ENCODE results near the gene KLHDC10.
A peak's percentile ranks its signal among the peaks of the same experiment; 100 is the strongest.
"Not testable (repeated sequence)": the region's sequence is repeated elsewhere in the genome, so short reads cannot be mapped to it uniquely, and the experiment has no call there.

Gene KLHDC10

DNA sequence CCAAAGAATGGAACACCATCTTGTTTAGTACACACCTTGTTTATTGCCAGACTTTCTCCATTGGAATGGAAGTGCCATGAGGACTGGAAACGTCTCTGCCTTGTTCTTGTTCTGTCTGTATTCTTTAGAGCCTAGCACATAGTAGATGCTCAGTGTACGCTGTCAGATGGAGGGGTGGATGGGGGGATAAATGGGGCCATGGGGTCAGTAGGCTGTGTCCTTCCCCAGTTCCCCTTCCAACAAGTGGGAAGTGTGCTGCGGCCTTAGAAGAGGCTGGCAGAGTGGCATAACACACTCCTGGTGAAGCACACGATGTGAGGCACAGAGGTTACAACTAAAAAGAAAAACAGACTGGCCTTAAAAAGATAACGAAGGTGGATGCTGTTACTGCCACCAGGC is 73.0 kb downstream of the KLHDC10 start:
- DNase-seq, result no peak

DNA sequence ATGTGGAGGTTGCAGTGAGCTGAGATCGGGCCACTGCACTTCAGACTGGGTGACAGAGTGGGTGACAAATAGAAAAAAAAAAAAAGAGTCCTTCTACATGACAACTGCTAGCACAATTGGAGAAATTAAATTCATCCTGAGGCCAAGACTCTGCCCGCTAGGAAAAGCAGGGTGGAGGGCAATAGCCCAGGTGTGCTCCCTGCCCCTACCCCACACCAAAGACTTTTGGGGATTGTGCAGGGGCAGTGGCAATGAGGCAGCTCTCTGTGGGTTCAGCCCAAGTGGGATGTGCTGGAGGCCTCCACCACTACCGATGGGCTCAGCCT is 73.6 kb downstream of the KLHDC10 start:
- DNase-seq, result no peak

DNA sequence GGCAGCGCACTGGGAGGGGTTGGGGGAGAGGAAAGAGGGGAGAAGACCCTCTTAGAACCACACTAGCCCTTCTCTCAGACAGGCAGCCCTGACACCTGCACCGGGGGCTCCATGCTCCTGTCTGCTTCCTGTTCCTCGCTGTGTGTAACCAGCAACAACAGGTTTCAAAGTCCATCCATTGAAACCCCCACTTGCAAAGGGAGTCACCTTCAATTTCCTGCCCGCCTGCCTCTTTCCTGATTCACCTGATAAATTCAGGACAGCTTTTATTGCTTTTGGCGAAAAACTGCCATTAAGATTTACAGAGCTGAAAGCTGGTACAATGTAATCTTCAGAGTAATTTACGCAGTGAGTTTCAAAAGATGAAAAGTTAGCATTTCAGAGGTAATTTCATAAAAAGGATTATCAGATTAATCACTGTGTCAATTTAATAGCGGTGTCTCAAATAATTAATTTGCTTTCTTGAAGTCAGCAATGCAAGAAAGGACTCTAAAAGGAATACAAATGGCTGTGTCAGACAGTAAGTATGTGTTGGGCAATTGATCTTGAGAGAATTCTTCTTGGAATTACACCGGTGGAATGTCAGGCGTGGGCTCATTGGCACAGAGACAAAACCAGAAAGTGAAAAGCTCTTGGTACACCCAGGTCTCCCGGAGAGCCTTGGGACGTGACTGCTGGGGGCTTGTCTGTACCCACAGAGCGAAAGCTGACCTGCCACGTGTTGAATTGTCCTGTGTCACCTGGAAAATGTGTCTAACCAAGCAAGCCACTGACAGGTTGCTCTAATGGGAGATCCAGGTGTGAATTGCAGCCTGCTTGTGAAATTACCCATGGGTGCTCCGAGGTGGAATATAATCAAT is 74.2 kb downstream of the KLHDC10 start:
- no peak for DNase-seq

DNA sequence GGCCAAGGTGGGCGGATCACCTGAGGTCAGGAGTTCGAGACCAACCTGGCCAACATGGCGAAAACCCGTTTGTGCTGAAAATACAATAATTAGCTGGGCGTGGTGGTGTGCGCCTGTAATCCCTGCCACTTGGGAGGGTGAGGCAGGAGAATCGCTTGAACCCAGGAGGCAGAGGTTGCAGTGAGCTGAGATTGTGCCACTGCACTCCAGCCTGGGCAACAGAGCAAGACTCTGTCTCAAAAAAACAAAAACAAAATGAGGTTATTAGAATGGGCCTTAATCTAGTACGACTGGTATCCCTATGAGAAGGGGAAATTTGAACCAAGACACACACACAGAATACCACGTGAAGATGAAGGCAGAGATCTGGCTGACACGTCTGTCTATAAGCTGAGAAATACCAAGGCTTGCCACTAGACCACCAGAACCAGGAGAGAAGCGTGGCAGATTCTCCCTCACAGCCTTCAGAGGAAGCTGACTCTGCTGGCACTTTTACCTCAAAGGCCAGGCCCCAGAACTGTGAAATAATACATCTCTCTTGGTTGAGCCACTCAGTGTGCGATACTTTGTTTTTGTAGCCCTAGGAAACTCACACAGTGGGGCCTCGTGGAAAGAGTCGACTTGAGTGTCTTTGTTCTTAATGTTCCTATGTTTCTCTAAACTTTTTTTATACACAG is 75.2 kb downstream of the KLHDC10 start:
- DNase-seq, result no peak

DNA sequence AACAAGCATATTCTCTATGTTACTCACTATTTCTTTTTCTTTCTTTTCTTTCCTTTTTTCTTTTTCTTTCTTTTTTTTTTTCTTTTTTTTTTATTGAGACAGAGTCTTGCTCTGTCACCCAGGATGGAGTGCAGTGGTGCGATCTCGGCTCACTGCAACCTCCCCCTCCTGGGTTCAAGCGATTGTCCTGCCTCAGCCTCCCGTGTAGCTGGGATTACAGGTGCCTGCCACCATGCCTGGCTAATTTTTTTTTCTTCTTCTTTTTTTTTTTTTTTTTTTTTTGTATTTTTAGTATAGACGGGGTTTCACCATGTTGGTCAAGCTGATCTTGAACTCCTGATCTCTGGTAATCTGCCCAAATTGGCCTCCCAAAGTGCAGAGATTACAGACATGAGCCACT is 75.8 kb downstream of the KLHDC10 start:
- DNase-seq, result not testable (repeated sequence)

DNA sequence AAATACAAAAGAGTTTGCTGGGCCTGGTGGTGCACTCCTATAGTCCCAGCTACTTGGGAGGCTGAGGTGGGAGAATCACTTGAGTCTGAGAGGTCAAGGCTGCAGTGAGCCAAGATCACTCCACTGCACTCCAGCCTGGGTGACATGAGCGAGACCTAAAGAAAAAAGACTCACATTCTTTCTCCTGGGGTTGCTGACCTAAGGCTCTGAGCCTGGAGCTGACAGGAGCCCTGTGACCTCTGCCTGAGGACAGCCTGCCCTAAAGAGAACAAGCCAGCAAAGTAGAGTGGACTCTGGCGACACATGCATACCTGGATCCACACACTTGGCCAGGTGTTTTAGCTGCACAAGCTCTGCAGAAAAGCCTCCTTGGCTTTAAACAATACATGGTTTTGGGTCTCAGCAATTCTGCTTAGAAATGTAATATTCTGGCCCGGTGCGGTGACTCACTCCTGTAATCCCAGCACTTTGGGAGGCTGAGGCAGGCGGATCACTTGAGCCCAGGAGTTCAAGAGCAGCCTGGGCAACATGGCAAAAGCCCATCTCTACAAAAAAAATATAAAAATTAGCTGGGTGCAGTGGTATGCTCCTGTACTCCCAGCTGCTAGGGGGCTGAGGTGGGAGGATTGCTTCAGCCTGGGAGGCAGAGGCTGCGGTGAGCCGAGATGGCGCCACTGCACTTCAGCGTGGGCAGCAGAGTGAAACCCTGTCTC is 76.5 kb downstream of the KLHDC10 start:
- no peak for DNase-seq

DNA sequence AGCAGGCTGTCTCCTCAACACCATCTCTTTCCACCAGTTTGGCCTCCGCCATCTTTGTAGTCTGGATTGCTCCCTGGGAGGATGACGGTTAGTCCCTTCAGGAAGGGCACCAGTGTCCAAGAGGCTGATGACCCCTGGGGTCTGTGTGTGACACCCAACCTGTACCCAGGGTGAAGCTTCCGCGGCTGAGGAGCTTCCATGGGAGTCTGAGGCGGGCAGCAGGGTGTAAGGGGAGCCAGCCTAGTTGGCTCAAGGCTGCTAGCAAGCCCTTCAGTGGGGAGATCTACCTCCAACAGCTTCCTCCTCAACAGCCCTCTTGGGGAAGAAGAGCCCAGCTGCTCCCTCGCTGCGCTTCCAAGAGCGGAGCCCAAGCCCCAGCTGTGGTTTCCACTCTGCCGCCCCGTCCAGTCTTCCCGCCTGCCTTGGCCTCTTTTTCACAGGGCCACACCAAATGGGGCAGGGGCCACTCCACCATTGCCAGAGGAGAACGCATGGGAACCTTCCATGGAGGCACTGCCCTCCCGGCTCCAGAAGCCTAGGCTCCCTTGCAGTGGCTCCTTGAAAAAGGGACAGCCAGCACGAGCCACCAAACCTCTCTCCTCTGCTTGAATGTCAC is 77.5 kb downstream of the KLHDC10 start:
- DNase-seq, result no peak

DNA sequence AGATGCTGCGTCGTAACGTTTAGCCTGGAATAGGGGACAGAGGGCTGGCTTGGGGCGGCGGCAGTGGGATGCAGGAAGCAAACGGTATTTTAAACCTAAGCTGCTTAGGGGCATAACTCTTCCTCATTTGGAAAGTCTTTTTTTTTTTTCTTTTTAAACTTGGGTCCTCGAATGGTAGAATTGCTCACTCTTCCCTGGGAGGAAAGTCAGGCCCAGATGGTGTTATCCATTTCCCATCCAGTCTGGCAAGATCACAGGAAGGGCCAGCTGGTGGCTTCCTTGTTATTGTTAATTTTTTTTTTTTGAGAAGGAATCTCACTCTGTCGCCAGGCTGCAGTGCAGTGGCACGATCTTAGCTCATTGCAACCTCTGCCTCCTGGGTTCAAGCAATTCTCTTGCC is 78.2 kb downstream of the KLHDC10 start:
- DNase-seq, result no peak

DNA sequence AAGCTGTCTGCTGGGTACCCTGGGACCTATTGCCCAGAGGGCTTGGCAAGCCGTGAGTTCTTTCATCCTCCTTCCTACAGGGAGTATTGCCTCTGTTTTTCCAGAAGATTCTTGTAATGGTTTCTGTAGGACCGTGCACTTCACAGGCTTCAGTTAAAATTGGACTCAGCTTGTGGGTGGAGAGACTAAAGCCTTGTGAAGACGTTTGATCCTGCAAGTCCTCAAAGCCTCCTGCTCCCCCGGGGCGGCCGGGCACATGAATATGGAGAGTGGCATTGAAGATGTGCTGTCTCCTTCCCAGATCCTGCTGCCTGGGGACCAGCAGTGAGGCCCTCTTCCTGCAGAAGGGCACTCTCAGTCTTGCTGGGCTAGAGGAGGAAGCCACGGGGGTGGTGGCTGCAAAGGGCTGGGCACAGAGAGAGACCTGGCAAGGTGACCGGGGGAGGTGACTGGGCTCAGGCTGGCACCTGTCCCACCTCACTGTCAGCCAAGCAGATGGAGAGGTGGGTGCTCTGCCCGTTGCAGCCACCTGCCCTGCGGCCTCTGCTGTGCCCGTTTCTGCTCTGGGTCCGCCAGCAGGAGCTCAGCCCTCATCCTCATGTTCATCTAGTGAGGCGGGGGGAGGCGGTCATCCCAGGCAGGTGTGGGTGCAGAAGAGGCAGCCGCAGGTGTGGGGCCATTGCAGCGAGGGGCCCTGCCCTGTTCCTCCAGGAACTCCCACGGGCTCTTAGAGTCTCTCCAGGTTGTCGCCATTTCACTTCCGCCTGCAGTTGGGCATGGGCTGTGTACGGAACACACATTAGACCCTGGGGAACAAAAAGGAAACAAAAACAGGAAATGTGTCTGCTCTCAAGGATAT is 79.2 kb downstream of the KLHDC10 start:
- DNase-seq, result no peak

DNA sequence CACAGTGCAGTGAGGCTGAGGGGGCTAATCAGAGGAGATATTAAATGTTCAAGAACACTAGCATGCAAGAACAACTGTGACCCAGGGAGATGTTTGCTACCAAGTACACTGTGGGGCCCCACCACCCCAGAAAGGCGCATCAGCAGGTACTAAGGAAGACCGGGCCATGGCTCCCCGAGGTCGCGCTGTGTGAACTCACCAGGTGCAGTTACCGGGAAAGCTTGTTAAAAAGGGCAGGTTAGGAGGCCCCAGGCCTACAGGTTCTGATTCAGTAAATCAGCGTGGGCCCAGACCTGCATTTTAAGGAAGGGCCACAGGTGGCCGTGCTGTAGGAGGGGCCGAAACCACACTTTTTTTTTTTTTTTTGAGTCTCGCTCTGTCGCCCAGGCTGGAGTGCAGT is 80.3 kb downstream of the KLHDC10 start:
- DNase-seq, result no peak

DNA sequence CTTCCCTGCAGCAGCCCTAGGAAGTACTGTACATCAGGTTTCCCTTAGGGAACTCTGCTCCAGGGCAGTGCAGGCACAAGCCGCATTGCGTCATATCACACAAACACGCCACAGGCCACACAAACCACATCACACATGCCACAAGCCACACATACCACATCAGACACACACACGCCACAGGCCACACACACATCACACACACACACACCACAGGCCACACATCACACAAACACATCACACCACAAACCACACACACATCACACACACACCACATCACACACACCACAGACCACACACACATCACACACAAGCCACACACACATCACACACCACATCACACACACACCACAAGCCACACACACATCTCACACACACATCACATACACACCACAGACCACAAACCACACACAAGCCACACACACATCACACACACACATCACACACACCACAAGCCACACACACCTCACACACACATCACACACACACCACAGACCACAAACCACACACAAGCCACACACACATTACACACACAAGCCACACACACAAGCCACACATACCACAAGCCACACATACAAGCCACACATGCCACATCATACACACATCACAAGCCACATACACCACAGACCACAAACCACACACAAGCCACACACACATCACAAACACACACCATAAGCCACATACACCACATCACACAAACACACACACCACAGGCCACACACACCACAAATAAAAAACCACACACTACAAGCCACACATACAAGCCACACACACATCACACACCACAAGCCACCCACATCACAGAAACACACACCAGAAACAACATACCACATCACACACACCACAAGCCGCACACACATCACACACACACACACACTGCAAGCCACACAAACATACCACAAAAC is 81.5 kb downstream of the KLHDC10 start:
- DNase-seq, result peak in 1 of 4 experiments; percentile 26

DNA sequence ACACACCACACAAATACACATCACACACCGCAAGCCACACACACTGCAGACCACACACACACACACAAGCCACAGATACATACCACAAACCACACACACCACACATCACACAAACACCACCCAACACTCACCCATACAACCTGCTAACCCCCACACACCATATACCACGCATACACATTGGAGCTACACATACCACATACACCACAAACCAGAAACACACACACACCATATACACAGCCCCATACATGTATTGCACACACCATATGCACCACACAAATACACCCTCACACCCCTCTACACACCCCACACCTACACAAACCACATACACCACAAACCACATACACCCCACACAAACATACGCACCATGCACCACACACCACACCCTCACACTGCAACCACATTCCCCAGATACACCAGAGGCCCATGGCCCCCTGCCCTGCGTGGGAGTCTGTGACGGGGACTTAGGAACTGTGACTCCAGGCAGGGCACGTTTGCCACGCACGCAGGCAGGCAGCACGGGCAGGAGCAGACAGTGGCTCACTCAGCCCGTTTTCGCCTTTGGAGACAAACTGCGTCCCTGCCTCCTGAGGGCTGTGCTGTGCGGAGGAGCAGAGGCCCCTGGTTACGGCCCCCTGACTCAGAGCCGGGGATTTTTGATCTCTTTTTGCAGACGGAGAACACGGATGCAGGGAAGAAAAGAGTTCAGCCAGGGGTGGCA is 82.3 kb downstream of the KLHDC10 start:
- no peak for DNase-seq

DNA sequence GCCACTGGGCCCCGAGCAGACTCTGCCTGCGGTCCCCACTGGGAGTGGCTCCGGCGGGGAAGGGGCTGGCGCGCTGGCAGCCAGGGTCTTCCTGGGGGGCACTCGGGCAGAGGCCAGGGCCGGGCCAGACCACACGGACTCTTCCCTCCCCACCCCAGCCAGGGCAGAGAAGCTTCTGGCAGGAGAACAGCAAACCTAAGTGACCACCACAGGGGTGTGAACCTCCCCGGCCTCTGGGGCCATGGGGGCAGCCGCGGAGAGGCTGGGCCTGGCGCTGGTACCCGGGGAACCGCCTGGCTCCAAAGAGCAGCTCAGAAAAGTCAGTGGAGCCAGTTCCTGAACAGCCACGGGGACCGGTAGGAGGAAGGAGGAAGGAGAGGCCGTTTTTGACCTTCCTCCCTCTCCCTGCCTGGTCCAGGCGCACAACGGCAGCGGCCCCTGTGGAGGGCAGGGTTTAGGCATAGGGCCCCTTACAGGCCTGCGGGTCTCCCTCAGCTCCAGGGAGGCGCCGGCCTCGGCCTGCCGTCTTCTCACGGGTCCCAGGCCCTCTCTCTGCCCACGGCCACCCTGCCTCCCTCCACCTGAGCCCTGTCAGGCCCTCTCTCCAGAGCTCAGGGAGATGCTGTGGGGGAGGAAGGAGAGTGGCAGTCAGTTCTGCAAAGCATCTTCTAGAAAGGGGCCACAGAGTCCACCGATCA is 83.0 kb downstream of the KLHDC10 start:
- DNase-seq, result no peak

DNA sequence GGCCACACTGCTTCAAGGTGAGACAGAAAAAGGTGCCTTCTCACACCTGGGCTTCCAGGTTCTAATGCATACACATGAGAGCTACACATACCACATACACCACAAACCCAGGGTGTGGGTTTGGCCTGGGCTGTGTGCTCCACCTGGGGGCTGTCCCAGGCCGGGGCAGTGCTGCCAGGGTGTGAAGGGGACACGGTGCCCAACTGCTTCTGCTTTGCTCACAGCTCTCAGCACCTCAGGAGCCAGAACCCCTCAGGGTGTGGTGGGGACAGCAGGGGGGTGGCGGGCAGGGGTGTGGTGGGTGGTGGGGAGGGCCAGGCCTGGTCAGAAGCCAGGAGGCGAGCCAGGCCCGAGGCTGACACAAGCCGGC is 83.8 kb downstream of the KLHDC10 start:
- DNase-seq, result no peak

DNA sequence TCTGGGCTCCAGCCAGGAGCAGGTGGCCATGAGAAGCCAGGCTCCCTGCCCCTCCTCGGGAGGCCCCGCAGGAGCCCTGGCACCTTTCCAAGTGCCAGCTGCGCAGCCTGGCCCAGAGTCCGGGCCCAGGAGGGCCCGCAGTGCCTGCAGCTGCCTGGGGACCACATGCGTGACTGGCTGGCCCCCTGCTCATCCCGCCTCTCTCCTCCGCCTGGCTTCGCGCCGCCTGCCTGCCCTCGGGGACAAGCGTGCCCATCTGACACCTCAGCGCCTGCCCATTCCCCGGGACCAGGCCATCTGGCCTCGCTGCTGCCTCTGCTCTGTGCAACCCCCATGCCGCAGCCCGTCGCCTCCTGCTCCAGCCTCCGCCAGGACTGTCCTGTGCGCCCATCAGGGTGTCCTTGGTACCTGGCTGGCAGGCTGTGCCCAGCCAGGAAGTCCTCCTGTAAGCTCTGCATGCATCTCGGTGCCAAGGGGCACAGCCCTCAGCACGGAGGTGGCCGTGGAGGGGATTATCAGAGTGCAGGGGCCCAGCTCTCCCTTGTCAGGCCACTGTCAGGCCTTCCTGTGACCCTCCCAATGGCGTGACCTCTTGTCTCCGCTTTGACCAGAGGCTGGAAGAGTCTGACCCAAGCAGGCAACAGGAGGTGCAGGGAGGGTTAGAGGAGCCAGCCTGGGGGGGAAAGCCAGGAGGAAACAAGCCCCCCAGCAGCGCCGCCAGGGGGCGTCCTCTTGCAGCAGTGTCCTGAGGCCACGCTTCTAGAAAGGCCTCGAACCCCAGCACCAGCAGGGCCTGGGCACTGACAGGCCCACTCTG is 84.4 kb downstream of the KLHDC10 start:
- DNase-seq, result no peak

DNA sequence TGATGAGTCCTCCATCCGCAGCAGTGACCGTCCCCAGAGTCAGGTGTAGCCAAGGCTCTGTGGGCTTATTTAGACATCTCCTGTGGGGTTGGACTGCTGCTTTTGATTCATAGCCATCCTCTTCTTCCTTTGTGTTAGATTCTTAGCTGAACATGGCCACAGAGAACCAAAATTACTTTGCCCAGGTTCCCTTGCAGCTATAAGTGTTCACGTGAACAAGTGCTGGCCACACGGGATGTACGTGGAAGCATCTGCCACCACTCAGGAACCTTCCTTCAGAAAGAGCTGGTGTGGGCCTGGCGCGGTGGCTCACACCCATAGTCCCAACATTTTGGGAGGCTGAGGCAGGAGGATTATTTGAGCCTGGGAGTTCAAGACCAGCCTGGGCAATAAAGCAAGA is 85.8 kb downstream of the KLHDC10 start:
- DNase-seq, result no peak

DNA sequence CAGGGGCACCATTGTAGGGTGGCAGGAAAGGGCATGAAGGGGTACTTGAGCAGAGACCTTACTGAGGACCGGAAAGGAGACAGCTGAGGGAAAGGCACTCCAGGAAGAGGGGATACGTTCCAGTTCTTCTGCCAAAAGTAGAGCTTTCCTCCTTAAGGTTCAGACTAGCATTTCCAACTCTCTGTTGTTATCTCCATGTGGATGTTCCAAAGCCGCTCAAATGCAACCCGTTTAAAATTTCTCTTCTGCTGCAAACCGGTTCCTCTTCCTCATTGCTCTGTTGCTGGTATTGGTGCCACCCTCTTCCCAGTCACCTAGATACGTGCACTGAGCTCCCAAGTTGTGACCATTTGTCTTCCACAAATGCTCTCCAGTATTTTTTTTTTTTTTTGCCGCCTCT is 87.4 kb downstream of the KLHDC10 start:
- DNase-seq, result no peak

DNA sequence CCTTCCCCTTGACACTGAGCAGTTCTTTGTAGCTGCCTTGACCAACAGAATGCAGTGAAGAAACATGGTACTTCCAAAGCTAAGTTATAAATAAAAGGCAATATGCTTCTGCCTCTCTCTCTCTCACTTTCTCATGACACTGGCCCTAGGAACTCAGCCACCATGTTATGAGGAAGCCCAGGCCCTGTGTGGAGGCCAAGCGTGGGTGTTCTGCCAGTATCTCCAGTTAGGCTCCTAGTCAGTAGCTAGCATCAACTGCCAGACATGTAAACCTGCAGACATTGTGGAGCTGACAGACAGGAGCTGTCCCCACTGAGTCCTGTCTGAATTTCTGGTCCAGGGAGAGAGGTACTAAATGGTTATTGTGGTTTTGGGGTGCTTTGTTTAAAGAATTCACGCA is 89.7 kb downstream of the KLHDC10 start:
- DNase-seq, result no peak

DNA sequence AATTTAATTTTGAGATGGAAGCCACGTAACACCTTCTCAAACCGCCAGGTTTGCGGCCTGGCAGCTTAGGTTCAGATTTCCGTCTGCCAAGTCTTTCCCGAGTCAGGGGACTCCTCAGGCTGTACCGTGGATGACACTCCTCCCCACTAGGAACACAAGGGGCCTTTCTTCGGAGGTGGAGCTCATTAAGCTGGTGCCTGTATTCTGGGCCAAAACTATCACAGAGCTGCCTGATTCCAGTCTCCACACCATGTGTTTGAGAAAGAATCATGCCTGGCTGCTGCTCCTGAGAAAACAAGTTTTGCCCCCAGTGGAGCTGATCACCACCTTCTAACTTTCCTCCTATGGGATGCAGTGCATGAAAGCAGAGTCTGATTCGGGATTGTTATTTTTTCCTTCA is 90.1 kb downstream of the KLHDC10 start:
- DNase-seq, result no peak

Data from activated naive CD4-positive, alpha-beta T cell (primary cell).